ENCODE results near the gene ZRANB3.

The ZRANB3 gene

GRCh38 chr2:135246711-135247270 is 284.2 kb downstream of the ZRANB3 start:
- Histone ChIP-seq H3K36me3 (ENCODE audit: control insufficient read depth in 2 of 2, insufficient read depth in 1 of 2, low read length in 2 of 2) (peaks cover 0 to 2% of the 10 kb centered on the region in 2 experiments; a peak in 1 of 3 replicates), H3K9me3 (ENCODE audit: control insufficient read depth, insufficient read depth, low read depth, low read length) (no peaks in the 10 kb centered on the region), H3K4me1 (ENCODE audit: control insufficient read depth, insufficient read depth, low read length) (no peaks in the 10 kb centered on the region), H3K4me3 (ENCODE audit: low read depth, low read length) (no peak overlapping the region), H3K27ac (ENCODE audit: extremely low read depth, low read depth, low read length) (no peak overlapping the region)
- TF ChIP-seq ZNF701 (tag by site-specific recombination; IDR thresholded peaks at IDR 0.05) (no peak), ZNF548 (tag by site-specific recombination; IDR thresholded peaks at IDR 0.05) (no peak), ZNF426 (tag by site-specific recombination; IDR thresholded peaks at IDR 0.05) (no peak), ZNF133 (tag by site-specific recombination; IDR thresholded peaks at IDR 0.05) (no peak), ZNF366 (tag by site-specific recombination; conservative IDR thresholded peaks at IDR 0.05) (no peak), ZNF18 (tag by site-specific recombination; IDR thresholded peaks at IDR 0.05) (no peak), ZNF623 (tag by site-specific recombination; IDR thresholded peaks at IDR 0.05) (no peak), ZNF561 (tag by site-specific recombination; IDR thresholded peaks at IDR 0.05; ENCODE audit: borderline replicate concordance) (no peak), ZNF202 (tag by site-specific recombination; IDR thresholded peaks at IDR 0.05; ENCODE audit: borderline replicate concordance) (no peak), ZNF37A (tag by site-specific recombination; IDR thresholded peaks at IDR 0.05) (no peak), ZNF138 (tag by site-specific recombination; IDR thresholded peaks at IDR 0.05; ENCODE audit: borderline replicate concordance) (no peak)
- ChIA-PET POLR2A (no interaction called here), CTCF (interaction anchor here (0.7 kb wide), 1 partner anchor 242 kb away, joined by 3 read pairs; no protein-coding TSS in a partner anchor)

GRCh38 chr2:135245071-135245470 is 285.9 kb downstream of the ZRANB3 start:
- no peaks in the 10 kb centered on the region for H3K4me1 ChIP-seq (ENCODE audit: control insufficient read depth, insufficient read depth, low read length)
- H3K27ac ChIP-seq (ENCODE audit: extremely low read depth, low read depth, low read length): no peak overlapping the region
- no peaks in the 10 kb centered on the region for H3K36me3 ChIP-seq (ENCODE audit: control insufficient read depth in 2 of 2, insufficient read depth in 1 of 2, low read length in 2 of 2)
- POLR2A ChIA-PET: no interaction called here
- CTCF ChIA-PET: interaction anchor here (0.6 kb wide), 1 partner anchor 13 kb away, joined by 4 read pairs; no protein-coding TSS in a partner anchor
- no peak overlapping the region for H3K4me3 ChIP-seq (ENCODE audit: low read depth, low read length)
- H3K9me3 ChIP-seq (ENCODE audit: control insufficient read depth, insufficient read depth, low read depth, low read length): no peaks in the 10 kb centered on the region
- TF ChIP-seq GFI1B (tag by site-specific recombination; IDR thresholded peaks at IDR 0.05) (no peak), ZNF366 (tag by site-specific recombination; conservative IDR thresholded peaks at IDR 0.05) (peak; percentile 55), PRDM2 (tag by site-specific recombination; IDR thresholded peaks at IDR 0.05; ENCODE audit: borderline replicate concordance) (no peak), ZSCAN30 (tag by site-specific recombination; IDR thresholded peaks at IDR 0.05) (no peak), ZBTB17 (tag by site-specific recombination; IDR thresholded peaks at IDR 0.05) (0 out of 2 replicates have a peak, but pooled peaks have one; percentile 17), SETDB1 (IDR thresholded peaks at IDR 0.05; ENCODE audit: insufficient read length, low read length) (peak; percentile 32), ZNF654 (tag by site-specific recombination; IDR thresholded peaks at IDR 0.05; ENCODE audit: low read depth) (no peak), FEZF1 (tag by site-specific recombination; IDR thresholded peaks at IDR 0.05) (peak; percentile 55; the same call in 1 of the 2 replicates), ZNF426 (tag by site-specific recombination; IDR thresholded peaks at IDR 0.05) (no peak), ZNF394 (tag by site-specific recombination; IDR thresholded peaks at IDR 0.05; ENCODE audit: borderline replicate concordance) (no peak), ZNF548 (tag by site-specific recombination; IDR thresholded peaks at IDR 0.05) (no peak), SP2 (tag by site-specific recombination; IDR thresholded peaks at IDR 0.05) (0 out of 2 replicates have a peak, but pooled peaks have one; percentile 10)
- TF ChIP-seq, protein P1, sequence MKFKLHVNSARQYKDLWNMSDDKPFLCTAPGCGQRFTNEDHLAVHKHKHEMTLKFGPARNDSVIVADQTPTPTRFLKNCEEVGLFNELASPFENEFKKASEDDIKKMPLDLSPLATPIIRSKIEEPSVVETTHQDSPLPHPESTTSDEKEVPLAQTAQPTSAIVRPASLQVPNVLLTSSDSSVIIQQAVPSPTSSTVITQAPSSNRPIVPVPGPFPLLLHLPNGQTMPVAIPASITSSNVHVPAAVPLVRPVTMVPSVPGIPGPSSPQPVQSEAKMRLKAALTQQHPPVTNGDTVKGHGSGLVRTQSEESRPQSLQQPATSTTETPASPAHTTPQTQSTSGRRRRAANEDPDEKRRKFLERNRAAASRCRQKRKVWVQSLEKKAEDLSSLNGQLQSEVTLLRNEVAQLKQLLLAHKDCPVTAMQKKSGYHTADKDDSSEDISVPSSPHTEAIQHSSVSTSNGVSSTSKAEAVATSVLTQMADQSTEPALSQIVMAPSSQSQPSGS (tag by site-specific recombination; IDR thresholded peaks at IDR 0.05; ENCODE audit: low read depth): peak; percentile 57; the same call in 1 of the 2 replicates
- TF ChIP-seq, protein P2, sequence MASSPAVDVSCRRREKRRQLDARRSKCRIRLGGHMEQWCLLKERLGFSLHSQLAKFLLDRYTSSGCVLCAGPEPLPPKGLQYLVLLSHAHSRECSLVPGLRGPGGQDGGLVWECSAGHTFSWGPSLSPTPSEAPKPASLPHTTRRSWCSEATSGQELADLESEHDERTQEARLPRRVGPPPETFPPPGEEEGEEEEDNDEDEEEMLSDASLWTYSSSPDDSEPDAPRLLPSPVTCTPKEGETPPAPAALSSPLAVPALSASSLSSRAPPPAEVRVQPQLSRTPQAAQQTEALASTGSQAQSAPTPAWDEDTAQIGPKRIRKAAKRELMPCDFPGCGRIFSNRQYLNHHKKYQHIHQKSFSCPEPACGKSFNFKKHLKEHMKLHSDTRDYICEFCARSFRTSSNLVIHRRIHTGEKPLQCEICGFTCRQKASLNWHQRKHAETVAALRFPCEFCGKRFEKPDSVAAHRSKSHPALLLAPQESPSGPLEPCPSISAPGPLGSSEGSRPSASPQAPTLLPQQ (tag by site-specific recombination; IDR thresholded peaks at IDR 0.05): 0 out of 2 replicates have a peak, but pooled peaks have one; percentile 13
- TF ChIP-seq, protein P3, sequence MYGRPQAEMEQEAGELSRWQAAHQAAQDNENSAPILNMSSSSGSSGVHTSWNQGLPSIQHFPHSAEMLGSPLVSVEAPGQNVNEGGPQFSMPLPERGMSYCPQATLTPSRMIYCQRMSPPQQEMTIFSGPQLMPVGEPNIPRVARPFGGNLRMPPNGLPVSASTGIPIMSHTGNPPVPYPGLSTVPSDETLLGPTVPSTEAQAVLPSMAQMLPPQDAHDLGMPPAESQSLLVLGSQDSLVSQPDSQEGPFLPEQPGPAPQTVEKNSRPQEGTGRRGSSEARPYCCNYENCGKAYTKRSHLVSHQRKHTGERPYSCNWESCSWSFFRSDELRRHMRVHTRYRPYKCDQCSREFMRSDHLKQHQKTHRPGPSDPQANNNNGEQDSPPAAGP (tag by site-specific recombination; IDR thresholded peaks at IDR 0.05): no peak
